ENCODE results near the gene TGFBR1. TPM values are rescaled to one million over a fixed set of nuclear protein-coding genes. Genes with fewer than 3 reads are reported as not detected.

TGFBR1 gene
- total RNA-seq, 2 donors from 2014 or later = 10.5 to 18.7 TPM

DNA sequence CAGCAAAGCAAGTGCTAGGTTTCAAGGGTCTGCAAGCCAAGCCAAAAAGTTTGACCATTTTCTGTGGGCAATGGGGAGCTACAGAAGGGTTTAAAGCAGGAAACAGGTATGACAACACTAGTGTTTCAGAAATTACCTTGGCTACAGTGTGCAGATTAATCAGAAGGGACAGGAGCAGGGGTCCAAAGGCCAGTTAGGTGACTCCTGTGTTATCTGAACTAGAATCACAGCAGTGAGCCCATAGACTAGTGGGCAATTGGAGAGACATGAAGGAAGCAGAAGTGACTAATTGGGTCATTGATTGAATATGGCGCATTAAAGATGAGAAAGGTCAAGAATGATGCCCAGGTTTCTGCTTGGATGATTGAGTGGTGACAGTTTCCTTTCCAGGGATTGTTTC is 41.4 kb upstream of the TGFBR1 start:
- ATAC-seq = no peak

DNA sequence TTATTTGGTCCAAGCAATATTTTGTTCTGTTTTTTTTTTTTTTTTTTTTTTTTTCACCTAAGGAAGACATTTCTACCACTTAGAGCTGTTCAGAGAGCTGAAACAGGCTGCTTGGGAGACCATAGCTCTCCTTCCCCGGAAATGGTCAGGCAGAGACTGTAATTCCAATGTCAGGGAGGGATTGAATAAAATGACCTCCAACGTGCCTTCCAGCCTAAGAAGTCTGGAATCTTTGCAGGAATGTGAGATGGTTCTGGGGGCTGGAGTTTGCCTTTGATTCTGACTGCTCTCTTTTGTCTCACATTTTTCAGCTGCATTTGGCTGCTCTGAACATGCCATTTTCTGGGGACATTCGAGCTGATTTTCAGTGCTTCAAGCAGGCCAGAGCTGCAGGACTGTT is 38.3 kb upstream of the TGFBR1 start:
- no peaks in the 10 kb centered on the region for H3K4me1 ChIP-seq
- ATAC-seq = no peak
- H3K36me3 ChIP-seq (replicated peaks in 1 of 2; ENCODE audit: insufficient read depth in 1 of 2, low read depth in 2 of 2) = no peaks in the 10 kb centered on the region
- 67 to 81% methylated on average over 3 of the region's 3 CpGs for WGBS, 2 donors
- H3K27ac ChIP-seq = no peak overlapping the region
- intact Hi-C loops (cut with DNase I) = no loop called here
- H3K9me3 ChIP-seq = no peaks in the 10 kb centered on the region
- no peak for DNase-seq
- TF ChIP-seq POLR2A (IDR thresholded peaks at IDR 0.05) = no peak
- TF ChIP-seq, protein P1, sequence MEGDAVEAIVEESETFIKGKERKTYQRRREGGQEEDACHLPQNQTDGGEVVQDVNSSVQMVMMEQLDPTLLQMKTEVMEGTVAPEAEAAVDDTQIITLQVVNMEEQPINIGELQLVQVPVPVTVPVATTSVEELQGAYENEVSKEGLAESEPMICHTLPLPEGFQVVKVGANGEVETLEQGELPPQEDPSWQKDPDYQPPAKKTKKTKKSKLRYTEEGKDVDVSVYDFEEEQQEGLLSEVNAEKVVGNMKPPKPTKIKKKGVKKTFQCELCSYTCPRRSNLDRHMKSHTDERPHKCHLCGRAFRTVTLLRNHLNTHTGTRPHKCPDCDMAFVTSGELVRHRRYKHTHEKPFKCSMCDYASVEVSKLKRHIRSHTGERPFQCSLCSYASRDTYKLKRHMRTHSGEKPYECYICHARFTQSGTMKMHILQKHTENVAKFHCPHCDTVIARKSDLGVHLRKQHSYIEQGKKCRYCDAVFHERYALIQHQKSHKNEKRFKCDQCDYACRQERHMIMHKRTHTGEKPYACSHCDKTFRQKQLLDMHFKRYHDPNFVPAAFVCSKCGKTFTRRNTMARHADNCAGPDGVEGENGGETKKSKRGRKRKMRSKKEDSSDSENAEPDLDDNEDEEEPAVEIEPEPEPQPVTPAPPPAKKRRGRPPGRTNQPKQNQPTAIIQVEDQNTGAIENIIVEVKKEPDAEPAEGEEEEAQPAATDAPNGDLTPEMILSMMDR (IDR thresholded peaks at IDR 0.05) = no peak
- no peak overlapping the region for H3K4me3 ChIP-seq
- no peaks in the 10 kb centered on the region for H3K27me3 ChIP-seq

More for the DNA sequence above, 41.4 kb upstream of the TGFBR1 start:
- H3K4me1 ChIP-seq = no peaks in the 10 kb centered on the region
- intact Hi-C loops (cut with DNase I) = no loop called here
- DNase-seq = no peak
- no peak overlapping the region for H3K27ac ChIP-seq
- WGBS, 2 donors = 94 to 96% methylated on average over 1 of the region's 1 CpG
- TF ChIP-seq, protein P1 (IDR thresholded peaks at IDR 0.05) = no peak
- TF ChIP-seq POLR2A (IDR thresholded peaks at IDR 0.05) = no peak
- H3K9me3 ChIP-seq = no peaks in the 10 kb centered on the region
- no peaks in the 10 kb centered on the region for H3K27me3 ChIP-seq
- H3K36me3 ChIP-seq (replicated peaks in 1 of 2; ENCODE audit: insufficient read depth in 1 of 2, low read depth in 2 of 2) = no peaks in the 10 kb centered on the region
- no peak overlapping the region for H3K4me3 ChIP-seq

DNA sequence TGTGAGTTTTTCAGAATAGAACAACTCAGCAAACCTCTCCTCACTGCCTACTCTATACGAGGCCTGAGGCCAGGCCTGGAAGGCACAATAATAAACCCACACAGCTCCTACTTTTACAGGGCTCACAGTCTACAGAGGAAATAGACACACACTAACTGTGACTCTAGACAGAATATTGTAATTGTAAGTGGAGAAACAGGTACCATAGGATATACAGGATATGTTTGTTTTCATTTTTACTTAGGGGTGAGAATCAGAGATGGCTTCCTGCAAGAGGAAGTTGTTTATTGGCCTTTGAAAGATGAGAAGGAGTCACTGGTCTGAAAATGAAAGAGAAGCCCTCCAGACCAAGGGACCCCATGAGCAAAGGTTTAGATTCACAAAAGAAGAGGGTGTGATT is 35.8 kb upstream of the TGFBR1 start:
- Histone ChIP-seq H3K36me3 (replicated peaks in 1 of 2; ENCODE audit: insufficient read depth in 1 of 2, low read depth in 2 of 2) (no peaks in the 10 kb centered on the region), H3K27me3 (no peaks in the 10 kb centered on the region), H3K4me3 (no peak overlapping the region), H3K9me3 (no peaks in the 10 kb centered on the region), H3K4me1 (no peaks in the 10 kb centered on the region), H3K27ac (no peak overlapping the region)
- TF ChIP-seq, protein P1 (IDR thresholded peaks at IDR 0.05) = no peak
- no peak for TF ChIP-seq POLR2A (IDR thresholded peaks at IDR 0.05)
- ATAC-seq (no peak), DNase-seq (no peak)
- 88 to 90% methylated on average over 1 of the region's 1 CpG for WGBS, 2 donors
- intact Hi-C loops (cut with DNase I) = no loop called here

DNA sequence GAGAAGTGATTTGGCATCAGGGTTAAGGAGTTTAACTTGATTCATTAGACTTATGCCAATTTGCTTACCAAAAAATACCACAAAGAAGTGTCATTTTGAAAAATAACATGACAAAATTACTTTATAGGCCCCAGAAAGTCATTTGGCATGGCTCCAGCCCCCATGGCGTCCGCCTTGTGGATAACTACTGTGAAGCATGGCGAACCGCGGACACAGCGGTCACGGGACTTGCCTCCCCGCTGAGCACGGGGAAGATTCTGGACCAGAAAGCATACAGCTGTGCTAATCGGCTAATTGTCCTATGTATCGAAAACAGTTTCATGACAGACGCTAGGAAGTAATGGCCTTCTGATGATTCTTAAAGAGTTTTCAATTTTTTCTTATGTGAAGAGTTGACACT is 35.4 kb upstream of the TGFBR1 start:
- no peaks in the 10 kb centered on the region for H3K36me3 ChIP-seq (replicated peaks in 1 of 2; ENCODE audit: insufficient read depth in 1 of 2, low read depth in 2 of 2)
- no peak overlapping the region for H3K4me3 ChIP-seq
- intact Hi-C loops (cut with DNase I) = no loop called here
- ATAC-seq = no peak
- no peaks in the 10 kb centered on the region for H3K9me3 ChIP-seq
- WGBS, 2 donors = 96 to 98% methylated on average over 12 of the region's 12 CpGs
- no peak overlapping the region for H3K27ac ChIP-seq
- DNase-seq = no peak
- H3K4me1 ChIP-seq = no peaks in the 10 kb centered on the region
- no peaks in the 10 kb centered on the region for H3K27me3 ChIP-seq
- no peak for TF ChIP-seq POLR2A (IDR thresholded peaks at IDR 0.05)
- TF ChIP-seq, protein P1 (IDR thresholded peaks at IDR 0.05) = no peak

DNA sequence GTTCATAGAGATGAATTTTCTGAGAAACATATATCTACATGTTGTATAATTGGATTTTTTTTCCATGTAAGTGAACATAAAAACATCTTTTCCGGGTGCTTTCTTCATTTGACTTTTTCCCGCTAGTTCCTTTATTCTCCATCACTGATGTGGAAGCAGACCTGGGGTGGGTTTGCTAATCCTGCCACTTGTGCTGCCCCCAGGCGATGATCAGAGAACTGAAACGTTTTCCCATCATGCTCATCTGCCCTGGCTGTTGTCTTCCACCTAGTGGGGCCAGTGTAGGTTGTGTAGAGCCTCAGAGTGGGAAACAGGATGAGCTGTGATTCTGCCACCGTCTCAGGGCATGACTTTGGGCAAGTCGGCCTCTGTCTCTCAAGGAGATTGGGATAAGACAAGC is 34.2 kb upstream of the TGFBR1 start:
- Histone ChIP-seq H3K9me3 (no peaks in the 10 kb centered on the region), H3K4me3 (no peak overlapping the region), H3K36me3 (replicated peaks in 1 of 2; ENCODE audit: insufficient read depth in 1 of 2, low read depth in 2 of 2) (no peaks in the 10 kb centered on the region), H3K4me1 (no peaks in the 10 kb centered on the region), H3K27me3 (no peaks in the 10 kb centered on the region), H3K27ac (no peak overlapping the region)
- no peak for DNase-seq
- 78% methylated on average over 6 of the region's 6 CpGs for WGBS, 2 donors
- TF ChIP-seq POLR2A (IDR thresholded peaks at IDR 0.05) = no peak
- TF ChIP-seq, protein P1 (IDR thresholded peaks at IDR 0.05) = no peak
- intact Hi-C loops (cut with DNase I) = no loop called here
- ATAC-seq = no peak

Measured in body of pancreas (tissue), 4 donors.